Measurements from ENCODE around the gene CMIP. TPM values are rescaled to one million over a fixed set of nuclear protein-coding genes. Genes with fewer than 3 reads are reported as not detected.

The CMIP gene
- total RNA-seq, 1 donor from 2014 or later = 163 TPM

DNA sequence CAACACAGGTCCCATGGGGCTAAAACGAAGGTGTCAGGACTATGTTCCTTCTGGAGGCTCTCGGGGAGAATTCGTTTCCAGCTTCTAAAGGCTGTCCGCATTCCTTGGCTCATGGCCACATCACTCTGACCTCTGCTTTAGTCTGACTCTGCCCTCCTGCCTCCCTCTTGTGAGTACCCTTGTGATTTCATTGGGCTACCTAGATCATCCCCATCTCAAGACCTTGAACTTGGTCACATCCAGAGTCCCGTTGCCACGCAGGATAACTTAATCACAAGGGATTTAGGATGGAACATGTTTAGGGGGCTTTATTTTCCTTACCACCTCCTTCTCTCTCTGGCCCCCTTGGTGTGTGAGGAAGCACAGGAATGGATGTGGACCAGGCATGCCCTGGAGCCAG is 173.6 kb downstream of the CMIP start:
- Mint-ChIP-seq H3K9me3 (ENCODE audit: unreplicated experiment) (peaks cover 7% of the 10 kb centered on the region), H3K4me3 (ENCODE audit: unreplicated experiment) (no peak overlapping the region), H3K27ac (ENCODE audit: unreplicated experiment) (no peak overlapping the region), H3K36me3 (ENCODE audit: unreplicated experiment) (no peaks in the 10 kb centered on the region), H3K27me3 (ENCODE audit: unreplicated experiment) (peaks cover 17% of the 10 kb centered on the region), H3K4me1 (ENCODE audit: low read depth, unreplicated experiment) (peaks cover 6% of the 10 kb centered on the region)
- no peak for DNase-seq
- TF ChIP-seq, protein P1, sequence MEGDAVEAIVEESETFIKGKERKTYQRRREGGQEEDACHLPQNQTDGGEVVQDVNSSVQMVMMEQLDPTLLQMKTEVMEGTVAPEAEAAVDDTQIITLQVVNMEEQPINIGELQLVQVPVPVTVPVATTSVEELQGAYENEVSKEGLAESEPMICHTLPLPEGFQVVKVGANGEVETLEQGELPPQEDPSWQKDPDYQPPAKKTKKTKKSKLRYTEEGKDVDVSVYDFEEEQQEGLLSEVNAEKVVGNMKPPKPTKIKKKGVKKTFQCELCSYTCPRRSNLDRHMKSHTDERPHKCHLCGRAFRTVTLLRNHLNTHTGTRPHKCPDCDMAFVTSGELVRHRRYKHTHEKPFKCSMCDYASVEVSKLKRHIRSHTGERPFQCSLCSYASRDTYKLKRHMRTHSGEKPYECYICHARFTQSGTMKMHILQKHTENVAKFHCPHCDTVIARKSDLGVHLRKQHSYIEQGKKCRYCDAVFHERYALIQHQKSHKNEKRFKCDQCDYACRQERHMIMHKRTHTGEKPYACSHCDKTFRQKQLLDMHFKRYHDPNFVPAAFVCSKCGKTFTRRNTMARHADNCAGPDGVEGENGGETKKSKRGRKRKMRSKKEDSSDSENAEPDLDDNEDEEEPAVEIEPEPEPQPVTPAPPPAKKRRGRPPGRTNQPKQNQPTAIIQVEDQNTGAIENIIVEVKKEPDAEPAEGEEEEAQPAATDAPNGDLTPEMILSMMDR (IDR thresholded peaks at IDR 0.05; ENCODE audit: partially characterized antibody, unreplicated experiment) = no peak

DNA sequence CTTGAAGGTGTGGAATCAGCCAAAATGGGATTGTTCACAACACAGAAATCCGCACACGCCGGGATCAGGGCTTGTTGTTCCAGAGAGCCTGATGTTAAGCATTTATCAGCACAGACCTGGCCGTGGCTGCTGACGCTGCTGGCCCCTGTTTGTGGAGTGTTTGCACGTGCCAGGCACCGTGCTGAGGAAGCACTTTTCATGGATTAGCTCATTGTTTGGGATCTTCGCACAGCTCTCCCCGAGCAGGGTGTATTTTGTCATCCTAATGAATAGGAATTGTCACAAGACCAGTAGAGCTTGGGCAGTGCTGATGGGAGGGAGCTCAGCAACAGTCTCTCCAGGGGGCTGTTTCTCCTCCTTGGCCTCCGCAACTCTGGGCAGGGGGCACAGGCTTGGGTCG is 174.1 kb downstream of the CMIP start:
- Mint-ChIP-seq H3K4me3 (ENCODE audit: unreplicated experiment) (no peak overlapping the region), H3K36me3 (ENCODE audit: unreplicated experiment) (no peaks in the 10 kb centered on the region), H3K9me3 (ENCODE audit: unreplicated experiment) (peaks cover 7% of the 10 kb centered on the region), H3K27me3 (ENCODE audit: unreplicated experiment) (peaks cover 17% of the 10 kb centered on the region), H3K27ac (ENCODE audit: unreplicated experiment) (no peak overlapping the region), H3K4me1 (ENCODE audit: low read depth, unreplicated experiment) (peaks cover 6% of the 10 kb centered on the region)
- TF ChIP-seq, protein P1 (IDR thresholded peaks at IDR 0.05; ENCODE audit: partially characterized antibody, unreplicated experiment) = no peak
- no peak for DNase-seq

DNA sequence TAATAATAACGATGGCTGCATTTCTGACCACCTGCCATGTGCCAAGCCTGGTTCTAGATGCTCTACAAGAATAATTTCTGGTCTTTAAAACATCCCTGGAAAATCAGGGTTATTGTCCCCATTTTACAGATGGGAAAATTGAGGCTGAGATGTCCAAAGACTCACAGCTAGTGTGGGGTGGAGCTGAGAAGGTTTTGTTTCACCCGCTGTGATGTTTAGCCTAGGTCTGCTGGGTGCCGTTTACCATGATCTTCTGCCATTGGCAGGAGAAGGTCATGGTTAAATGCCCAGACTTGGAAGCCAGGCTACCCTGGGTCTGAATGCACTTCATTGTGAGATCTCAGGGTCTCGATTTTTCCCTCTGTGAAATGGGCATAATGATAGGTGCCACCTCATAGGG is 175.4 kb downstream of the CMIP start:
- H3K27ac Mint-ChIP-seq (ENCODE audit: unreplicated experiment) = no peak overlapping the region
- TF ChIP-seq, protein P1 (IDR thresholded peaks at IDR 0.05; ENCODE audit: partially characterized antibody, unreplicated experiment) = no peak

DNA sequence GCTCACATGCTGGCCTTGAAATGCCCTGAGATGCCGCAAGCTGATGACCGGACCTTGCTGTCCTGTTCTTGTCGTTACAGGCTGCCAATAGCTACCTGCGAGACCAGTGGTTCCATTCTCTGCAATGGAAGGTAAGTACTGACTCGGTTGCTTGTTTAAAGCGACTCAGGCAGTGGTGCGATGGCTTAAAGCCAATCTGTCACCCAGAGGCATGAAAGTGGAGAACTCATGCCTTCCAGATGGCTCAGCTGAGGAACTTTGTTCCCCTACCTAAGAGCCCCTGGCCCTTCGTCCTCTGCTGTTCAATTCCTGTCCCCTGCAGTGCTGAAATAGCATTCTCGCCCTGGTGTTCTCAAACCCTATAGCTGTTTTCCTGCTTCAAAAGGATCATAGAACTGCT is 176.2 kb downstream of the CMIP start:
- no peaks in the 10 kb centered on the region for H3K36me3 Mint-ChIP-seq (ENCODE audit: unreplicated experiment)
- peaks cover 17% of the 10 kb centered on the region for H3K27me3 Mint-ChIP-seq (ENCODE audit: unreplicated experiment)
- DNase-seq = no peak
- H3K4me3 Mint-ChIP-seq (ENCODE audit: unreplicated experiment) = no peak overlapping the region
- TF ChIP-seq, protein P1 (IDR thresholded peaks at IDR 0.05; ENCODE audit: partially characterized antibody, unreplicated experiment) = no peak
- H3K27ac Mint-ChIP-seq (ENCODE audit: unreplicated experiment) = no peak overlapping the region
- peaks cover 7% of the 10 kb centered on the region for H3K4me1 Mint-ChIP-seq (ENCODE audit: low read depth, unreplicated experiment)
- peaks cover 10% of the 10 kb centered on the region for H3K9me3 Mint-ChIP-seq (ENCODE audit: unreplicated experiment)

More for the DNA sequence above, 175.4 kb downstream of the CMIP start:
- Mint-ChIP-seq H3K9me3 (ENCODE audit: unreplicated experiment) (peaks cover 10% of the 10 kb centered on the region), H3K27me3 (ENCODE audit: unreplicated experiment) (peaks cover 17% of the 10 kb centered on the region), H3K36me3 (ENCODE audit: unreplicated experiment) (no peaks in the 10 kb centered on the region), H3K4me3 (ENCODE audit: unreplicated experiment) (no peak overlapping the region), H3K4me1 (ENCODE audit: low read depth, unreplicated experiment) (peaks cover 6% of the 10 kb centered on the region)
- no peak for DNase-seq

DNA sequence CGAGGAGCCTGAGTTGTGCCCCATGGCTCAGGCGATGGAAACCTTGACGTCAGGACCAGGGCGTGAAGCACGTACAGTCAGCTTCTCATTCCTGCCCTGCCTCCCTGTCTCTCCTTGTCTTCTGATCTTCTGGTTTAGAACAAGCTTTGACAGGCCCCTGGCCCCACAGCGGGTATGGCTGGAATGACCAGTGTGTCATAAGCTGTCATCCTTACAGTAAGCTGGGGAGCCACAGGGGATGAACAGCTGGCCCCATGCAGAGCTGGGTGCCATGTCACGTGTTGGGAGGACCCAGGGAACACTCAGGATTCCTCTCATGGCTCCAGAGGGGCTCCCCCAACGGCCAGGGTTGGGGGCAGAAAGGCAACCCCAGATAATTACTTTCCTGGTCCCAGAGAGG is 176.9 kb downstream of the CMIP start:
- Mint-ChIP-seq H3K4me3 (ENCODE audit: unreplicated experiment) (no peak overlapping the region), H3K36me3 (ENCODE audit: unreplicated experiment) (no peaks in the 10 kb centered on the region), H3K9me3 (ENCODE audit: unreplicated experiment) (peaks cover 10% of the 10 kb centered on the region), H3K4me1 (ENCODE audit: low read depth, unreplicated experiment) (peaks cover 5% of the 10 kb centered on the region), H3K27ac (ENCODE audit: unreplicated experiment) (no peak overlapping the region), H3K27me3 (ENCODE audit: unreplicated experiment) (peaks cover 17% of the 10 kb centered on the region)
- DNase-seq = no peak
- TF ChIP-seq, protein P1 (IDR thresholded peaks at IDR 0.05; ENCODE audit: partially characterized antibody, unreplicated experiment) = no peak

All from glutamatergic neuron (in vitro differentiated cells).